Lower lobe of right lung (tissue), 2 donors: ENCODE results near the gene EPS8L3. TPM values are rescaled to one million over a fixed set of nuclear protein-coding genes. Genes with fewer than 3 reads are reported as not detected.
"Not testable (repeated sequence)": the region's sequence is repeated elsewhere in the genome, so short reads cannot be mapped to it uniquely, and the experiment has no call there.

Experiments used
- ATAC-seq, 2 donors: fragments of 200-7000 bp; cut with Tn5 transposase; one replicate each; pipeline ENCODE4 v1.9.1; 2020 to 2022; ENCODE audit warnings: mild to moderate bottlenecking in 2 of 2, moderate library complexity in 2 of 2
- DNase-seq: peaks from one replicate; pipeline ENCODE4 v3.0.0-alpha.2; 2020
- H3K27ac ChIP-seq: fragments of 200-600 bp; one replicate; pipeline ENCODE4 v1.8.0; 2022
- H3K27me3 ChIP-seq: fragments of 200-600 bp; one replicate; pipeline ENCODE4 v1.8.0; 2022; ENCODE audit warnings: low read depth
- H3K36me3 ChIP-seq: fragments of 200-600 bp; one replicate; pipeline ENCODE4 v1.8.0; 2022; ENCODE audit warnings: mild to moderate bottlenecking
- H3K4me1 ChIP-seq: fragments of 200-600 bp; one replicate; pipeline ENCODE4 v1.8.0; 2022
- H3K4me3 ChIP-seq: fragments of 200-600 bp; one replicate; pipeline ENCODE4 v1.8.0; 2022; ENCODE audit warnings: mild to moderate bottlenecking
- H3K9me3 ChIP-seq: fragments of 200-600 bp; one replicate; pipeline ENCODE4 v1.8.0; 2022
- CTCF ChIP-seq: fragments of 200-600 bp; IDR thresholded peaks from one replicate; pipeline ENCODE4 v1.8.0; 2022; ENCODE audit warnings: antibody characterized with exemption, mild to moderate bottlenecking
- intact Hi-C: fragments of 100-400 bp; cut with DNase I; formaldehyde crosslinking; loops from one replicate; pipeline ENCODE4 v1.11.0; 2022
- total RNA-seq: library from RNA; stranded (reverse); fragmentation: NEBNext Ultra II Directional; extraction: Animal tissue kit (Norgen Biotek cat#: 25700); gene quantifications from one replicate; pipeline ENCODE4 v1.2.1, GENCODE V29; 2021
- donor health status: DM: no; HTN: yes; CAD: no; lungs with severe emphysema.

EPS8L3 gene
- total RNA-seq, 1 donor from 2014 or later, result not detected

GRCh38 chr1:109714661-109715372, 48.9 kb downstream of the EPS8L3 start:
- DNase-seq, result no peak
- no peak for ATAC-seq

GRCh38 chr1:109713636-109714035, 50.1 kb downstream of the EPS8L3 start:
- no peak for DNase-seq
- intact Hi-C loops, result no loop called here
- no peaks in the 10 kb centered on the region for H3K36me3 ChIP-seq
- no peak overlapping the region for H3K27ac ChIP-seq
- H3K27me3 ChIP-seq, result peaks cover 4% of the 10 kb centered on the region
- ATAC-seq, result no peak
- H3K9me3 ChIP-seq, result peaks cover 9% of the 10 kb centered on the region
- H3K4me1 ChIP-seq, result no peaks in the 10 kb centered on the region
- no peak for TF ChIP-seq CTCF
- no peak overlapping the region for H3K4me3 ChIP-seq

More at GRCh38 chr1:109714661-109715372, 48.9 kb downstream of the EPS8L3 start:
- intact Hi-C loops, result no loop called here
- Histone ChIP-seq H3K36me3 (no peaks in the 10 kb centered on the region), H3K9me3 (no peaks in the 10 kb centered on the region), H3K4me3 (no peak overlapping the region), H3K4me1 (no peaks in the 10 kb centered on the region), H3K27ac (no peak overlapping the region), H3K27me3 (peaks cover 4% of the 10 kb centered on the region)
- no peak for TF ChIP-seq CTCF

GRCh38 chr1:109712321-109712864, 51.3 kb downstream of the EPS8L3 start:
- peaks cover 9% of the 10 kb centered on the region for H3K9me3 ChIP-seq
- DNase-seq, result no peak

GRCh38 chr1:109711593-109712320, 52.0 kb downstream of the EPS8L3 start, which contains the start of gene GSTM5:
Gene GSTM5 (plus strand): TSS chr1:109712251. CDS start chr1:109712313, 62 bp downstream.
- DNase-seq, H3K27me3 ChIP-seq, H3K4me1 ChIP-seq, intact Hi-C loops, H3K9me3 ChIP-seq, H3K36me3 ChIP-seq: not testable (repeated sequence)
- Histone ChIP-seq H3K4me3 (peak within 1 kb of the TSS; percentile 48), H3K27ac (peak within 1 kb of the TSS; percentile 24)
- peak; percentile 56 to 58 for ATAC-seq

More at GRCh38 chr1:109712321-109712864, 51.3 kb downstream of the EPS8L3 start:
- no peaks in the 10 kb centered on the region for H3K4me1 ChIP-seq
- H3K4me3 ChIP-seq, result peak overlapping the region; percentile 48
- no peak for TF ChIP-seq CTCF
- H3K36me3 ChIP-seq, result no peaks in the 10 kb centered on the region
- H3K27me3 ChIP-seq, result peaks cover 4% of the 10 kb centered on the region
- intact Hi-C loops, result no loop called here
- peak overlapping the region; percentile 24 for H3K27ac ChIP-seq
- peak; percentile 23 to 52 for ATAC-seq

- ATAC-seq, H3K36me3 ChIP-seq, H3K27ac ChIP-seq, intact Hi-C loops, H3K4me1 ChIP-seq, H3K27me3 ChIP-seq, H3K4me3 ChIP-seq, H3K9me3 ChIP-seq, DNase-seq: not testable (repeated sequence)
Measured at GRCh38 chr1:109709822-109710221, 53.9 kb downstream of the EPS8L3 start.

GRCh38 chr1:109708949-109709348, 54.8 kb downstream of the EPS8L3 start:
- H3K27me3 ChIP-seq, H3K4me1 ChIP-seq, H3K36me3 ChIP-seq, ATAC-seq, H3K27ac ChIP-seq, H3K4me3 ChIP-seq, intact Hi-C loops, DNase-seq, H3K9me3 ChIP-seq: not testable (repeated sequence)
